H9 (cell line): ENCODE measurements around the gene RTP2. TPM values are rescaled to one million over a fixed set of nuclear protein-coding genes. Genes with fewer than 3 reads are reported as not detected.

Experiments
- DNase-seq: peaks from one replicate; pipeline ENCODE4 v3.0.0-alpha.2; 2017
- H2AFZ ChIP-seq: one replicate; pipeline ENCODE4 v1.6.1; 2013; ENCODE audit warnings: mild to moderate bottlenecking, low read length, control low read depth, moderate library complexity
- H2AK5ac ChIP-seq: 2 replicates; pipeline ENCODE4 v1.6.1; 2013; ENCODE audit warnings: low read length, control low read depth, mixed read lengths; ENCODE audit not compliant: insufficient read length
- H2BK120ac ChIP-seq: one replicate; pipeline ENCODE4 v1.6.1; 2013; ENCODE audit warnings: low read depth, mild to moderate bottlenecking, low read length, control low read depth, inconsistent platforms; ENCODE audit not compliant: poor library complexity, severe bottlenecking
- H2BK12ac ChIP-seq: 2 replicates; pipeline ENCODE4 v1.6.1; 2013; ENCODE audit warnings: low read length, control low read depth, mixed read lengths, low read depth; ENCODE audit not compliant: insufficient read length
- H2BK15ac ChIP-seq: 2 replicates; pipeline ENCODE4 v1.6.1; 2013; ENCODE audit warnings: low read depth, low read length, control low read depth
- H2BK20ac ChIP-seq: one replicate; pipeline ENCODE4 v1.6.1; 2013; ENCODE audit warnings: low read depth, mild to moderate bottlenecking, low read length, control low read depth, inconsistent platforms; ENCODE audit not compliant: poor library complexity, severe bottlenecking
- H2BK5ac ChIP-seq: 2 replicates; pipeline ENCODE4 v1.6.1; 2013; ENCODE audit warnings: low read length, control low read depth, mixed read lengths; ENCODE audit not compliant: insufficient read length
- H3K14ac ChIP-seq: 2 replicates; pipeline ENCODE4 v1.6.1; 2013; ENCODE audit warnings: low read length, control low read depth; ENCODE audit not compliant: insufficient read depth
- H3K18ac ChIP-seq: 2 replicates; pipeline ENCODE4 v1.6.1; 2013; ENCODE audit warnings: low read depth, mild to moderate bottlenecking, mixed read lengths, low read length, control low read depth; ENCODE audit not compliant: insufficient read length
- H3K23ac ChIP-seq: 2 replicates; pipeline ENCODE4 v1.6.1; 2013; ENCODE audit warnings: low read length, control low read depth, mixed read lengths, low read depth; ENCODE audit not compliant: insufficient read length
- H3K23me2 ChIP-seq: 2 replicates; pipeline ENCODE4 v1.6.1; 2013; ENCODE audit warnings: low read depth, mild to moderate bottlenecking, mixed read lengths, low read length, control low read depth; ENCODE audit not compliant: insufficient read length, poor library complexity, severe bottlenecking
- H3K27ac ChIP-seq: 2 replicates; pipeline ENCODE4 v1.5.1; 2013; ENCODE audit warnings: low read length, control low read depth, mixed read lengths, low read depth; ENCODE audit not compliant: insufficient read length
- H3K27me3 ChIP-seq: 2 replicates; pipeline ENCODE4 v1.6.1; 2013; ENCODE audit warnings: low read length, control low read depth, inconsistent platforms; ENCODE audit not compliant: insufficient read depth
- H3K4ac ChIP-seq: 2 replicates; pipeline ENCODE4 v1.6.1; 2013; ENCODE audit warnings: low read depth, mild to moderate bottlenecking, control low read depth, inconsistent platforms, low read length, moderate library complexity
- H3K4me1 ChIP-seq: 2 replicates; pipeline ENCODE4 v1.6.1; 2013; ENCODE audit warnings: low read length, control low read depth, inconsistent platforms; ENCODE audit not compliant: insufficient read depth
- H3K4me2 ChIP-seq: 2 replicates; pipeline ENCODE4 v1.6.1; 2013; ENCODE audit warnings: low read length, control low read depth, mixed read lengths; ENCODE audit not compliant: insufficient read length, insufficient read depth
- H3K56ac ChIP-seq: 2 replicates; pipeline ENCODE4 v1.6.1; 2013; ENCODE audit warnings: low read depth, mild to moderate bottlenecking, mixed read lengths, low read length, control low read depth; ENCODE audit not compliant: insufficient read length
- H3K79me1 ChIP-seq: 2 replicates; pipeline ENCODE4 v1.6.1; 2013; ENCODE audit warnings: low read depth, mild to moderate bottlenecking, moderate library complexity, low read length, control low read depth, inconsistent platforms; ENCODE audit not compliant: insufficient read depth, poor library complexity, severe bottlenecking
- H3K79me2 ChIP-seq: 2 replicates; pipeline ENCODE4 v1.6.1; 2013; ENCODE audit warnings: low read length, control low read depth, inconsistent platforms; ENCODE audit not compliant: insufficient read depth
- H3K9ac ChIP-seq: 2 replicates; pipeline ENCODE4 v1.6.1; 2013; ENCODE audit warnings: low read length, control low read depth, mixed read lengths; ENCODE audit not compliant: insufficient read length; ENCODE audit errors: extremely low read depth
- H3K9me3 ChIP-seq: one replicate; pipeline ENCODE4 v1.6.1; 2013; ENCODE audit warnings: low read depth, low read length, inconsistent platforms; ENCODE audit not compliant: control insufficient read depth
- H3T11ph ChIP-seq: one replicate; pipeline ENCODE4 v1.6.1; 2013; ENCODE audit warnings: mild to moderate bottlenecking, low read length, control low read depth, inconsistent platforms
- H4K20me1 ChIP-seq: one replicate; pipeline ENCODE4 v1.6.1; 2013; ENCODE audit not compliant: control insufficient read depth, insufficient read length, insufficient read depth
- H4K5ac ChIP-seq: 2 replicates; pipeline ENCODE4 v1.6.1; 2013; ENCODE audit warnings: low read depth, mild to moderate bottlenecking, mixed read lengths, low read length, control low read depth; ENCODE audit not compliant: insufficient read length
- H4K8ac ChIP-seq: replicated peaks from 2 replicates; pipeline ENCODE4 v1.6.1; 2013; ENCODE audit warnings: low read length, control low read depth, mixed read lengths, low read depth; ENCODE audit not compliant: insufficient read length
- H4K91ac ChIP-seq: 2 replicates; pipeline ENCODE4 v1.6.1; 2013; ENCODE audit warnings: low read depth, mild to moderate bottlenecking, moderate library complexity, mixed read lengths, low read length, control low read depth; ENCODE audit not compliant: insufficient read length
- H3K27ac Mint-ChIP-seq, 3 experiments: 2 replicates in 2 of 3; 3 replicates in 1 of 3; pipeline ENCODE4 v1.8.0; 2020 to 2021; ENCODE audit warnings: mixed read lengths in 3 of 3, mild to moderate bottlenecking in 1 of 3, moderate library complexity in 1 of 3
- H3K27me3 Mint-ChIP-seq: 2 replicates; pipeline ENCODE4 v1.8.0; 2021; ENCODE audit warnings: low read depth, mild to moderate bottlenecking, moderate library complexity, mixed read lengths
- H3K36me3 Mint-ChIP-seq, 3 experiments: 2 replicates in 2 of 3; 3 replicates in 1 of 3; pipeline ENCODE4 v1.8.0; 2020 to 2021; ENCODE audit warnings: low read depth in 3 of 3, mixed read lengths in 3 of 3; ENCODE audit not compliant: insufficient read depth in 1 of 3
- H3K4me1 Mint-ChIP-seq, 2 experiments: 2 replicates each; pipeline ENCODE4 v1.8.0; 2020; ENCODE audit warnings: mixed read lengths in 2 of 2
- H3K4me3 Mint-ChIP-seq, 2 experiments: 2 replicates in 1 of 2; 3 replicates in 1 of 2; pipeline ENCODE4 v1.8.0; 2020 to 2021; ENCODE audit warnings: mild to moderate bottlenecking in 2 of 2, mixed read lengths in 2 of 2, moderate library complexity in 1 of 2
- H3K9me3 Mint-ChIP-seq, 2 experiments: 2 replicates in 1 of 2; 3 replicates in 1 of 2; pipeline ENCODE4 v1.8.0; 2020; ENCODE audit warnings: mild to moderate bottlenecking in 2 of 2, mixed read lengths in 2 of 2, moderate library complexity in 1 of 2
- WGBS: extraction: QIAGEN DNeasy Blood & Tissue Kit; methylation state at CpG from one replicate; pipeline ENCODE4 v1.1.7; 2013; ENCODE audit warnings: missing lambda C conversion rate, low lambda C conversion rate, mixed read lengths; ENCODE audit not compliant: insufficient read length; ENCODE audit errors: extremely low coverage; 5-methylcytosine and 5-hydroxymethylcytosine counted together
- total RNA-seq: library from RNA; stranded (reverse); gene quantifications from 2 replicates; pipeline ENCODE4 v1.2.1, GENCODE V29; 2021
- TF ChIP-seq, protein P1 (sequence below): fragments of 200-600 bp; sonication (generic); conservative IDR thresholded peaks from 3 replicates; pipeline ENCODE4 v1.8.0; 2021; ENCODE audit warnings: antibody characterized with exemption, mild to moderate bottlenecking

Gene RTP2
- total RNA-seq, 1 experiment from 2014 or later = not detected

DNA sequence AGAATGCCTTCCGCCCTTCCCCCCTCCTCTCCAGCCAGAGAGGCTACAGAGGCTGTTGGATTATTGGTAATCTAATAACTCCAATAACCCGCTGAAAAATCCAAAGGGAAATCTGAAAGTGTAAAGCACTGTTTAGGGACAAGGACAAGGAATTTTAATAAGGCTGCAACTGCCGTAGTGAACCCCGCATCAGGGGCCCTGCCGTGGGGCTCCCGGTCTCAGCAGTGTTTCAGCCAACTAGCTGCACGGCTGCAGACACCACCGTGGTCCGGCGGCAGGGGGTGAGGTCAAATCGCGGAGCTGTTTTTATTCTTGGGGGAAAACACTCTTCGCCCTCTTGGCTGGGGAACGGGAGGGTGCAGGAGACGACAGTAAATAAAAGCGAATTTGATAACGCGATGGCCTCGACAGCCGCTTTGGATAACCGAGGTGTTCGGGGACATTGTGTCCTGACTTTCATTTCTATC is 36.8 kb upstream of the RTP2 start:
- H3K79me2 ChIP-seq = 0 out of 2 replicates have a peak, but pooled peaks cover 1% of the 10 kb centered on the region
- no peak overlapping the region for H2BK120ac ChIP-seq
- WGBS = no CpG with 5 or more reads among the region's 22 CpGs
- H3K56ac ChIP-seq = no peak overlapping the region
- no peak overlapping the region for H4K5ac ChIP-seq
- no peaks in the 10 kb centered on the region for H3K36me3 Mint-ChIP-seq
- H2BK20ac ChIP-seq = no peak overlapping the region
- no peak overlapping the region for H3K23ac ChIP-seq
- H2AK5ac ChIP-seq = no peak overlapping the region
- peak overlapping the region; percentile 74 for H3K9ac ChIP-seq
- H3K27me3 ChIP-seq = peaks cover 4% of the 10 kb centered on the region; the same call in 1 of the 2 replicates
- no peak overlapping the region for H4K91ac ChIP-seq
- peaks cover 10% of the 10 kb centered on the region; the same call in 1 of the 2 replicates for H3K4me1 ChIP-seq
- H3K4me1 Mint-ChIP-seq = peaks cover 44 to 53% of the 10 kb centered on the region in 2 experiments
- H3T11ph ChIP-seq = no peak overlapping the region
- DNase-seq = no peak
- no peaks in the 10 kb centered on the region for H3K9me3 ChIP-seq
- no peak overlapping the region for H4K8ac ChIP-seq
- no peaks in the 10 kb centered on the region for H3K79me1 ChIP-seq
- no peak overlapping the region for H3K27ac ChIP-seq
- no peak overlapping the region for H2BK5ac ChIP-seq
- peak overlapping the region; percentile 74; the same call in 1 of the 2 replicates for H3K14ac ChIP-seq
- TF ChIP-seq, protein P1, sequence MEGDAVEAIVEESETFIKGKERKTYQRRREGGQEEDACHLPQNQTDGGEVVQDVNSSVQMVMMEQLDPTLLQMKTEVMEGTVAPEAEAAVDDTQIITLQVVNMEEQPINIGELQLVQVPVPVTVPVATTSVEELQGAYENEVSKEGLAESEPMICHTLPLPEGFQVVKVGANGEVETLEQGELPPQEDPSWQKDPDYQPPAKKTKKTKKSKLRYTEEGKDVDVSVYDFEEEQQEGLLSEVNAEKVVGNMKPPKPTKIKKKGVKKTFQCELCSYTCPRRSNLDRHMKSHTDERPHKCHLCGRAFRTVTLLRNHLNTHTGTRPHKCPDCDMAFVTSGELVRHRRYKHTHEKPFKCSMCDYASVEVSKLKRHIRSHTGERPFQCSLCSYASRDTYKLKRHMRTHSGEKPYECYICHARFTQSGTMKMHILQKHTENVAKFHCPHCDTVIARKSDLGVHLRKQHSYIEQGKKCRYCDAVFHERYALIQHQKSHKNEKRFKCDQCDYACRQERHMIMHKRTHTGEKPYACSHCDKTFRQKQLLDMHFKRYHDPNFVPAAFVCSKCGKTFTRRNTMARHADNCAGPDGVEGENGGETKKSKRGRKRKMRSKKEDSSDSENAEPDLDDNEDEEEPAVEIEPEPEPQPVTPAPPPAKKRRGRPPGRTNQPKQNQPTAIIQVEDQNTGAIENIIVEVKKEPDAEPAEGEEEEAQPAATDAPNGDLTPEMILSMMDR = no peak
- no peaks in the 10 kb centered on the region; a peak in 1 of 5 replicates for H3K9me3 Mint-ChIP-seq
- H4K20me1 ChIP-seq = no peaks in the 10 kb centered on the region
- no peak overlapping the region for H3K4ac ChIP-seq
- H2AFZ ChIP-seq = no peak overlapping the region
- H3K18ac ChIP-seq = peak overlapping the region; percentile 69
- peak overlapping the region; percentile 85 to 92 for H3K4me3 Mint-ChIP-seq
- peak overlapping the region; percentile 87 to 96 (median 92); a peak in 6 of 7 replicates for H3K27ac Mint-ChIP-seq
- H2BK15ac ChIP-seq = no peak overlapping the region
- H3K23me2 ChIP-seq = peaks cover 42% of the 10 kb centered on the region
- H3K4me2 ChIP-seq = peak overlapping the region; percentile 98
- no peak overlapping the region for H2BK12ac ChIP-seq
- H3K27me3 Mint-ChIP-seq = peaks cover 41% of the 10 kb centered on the region
